Measurements from ENCODE around the gene FRMPD1.
A peak's percentile ranks its signal among the peaks of the same experiment; 100 is the strongest.
"Not testable (repeated sequence)": the region's sequence is repeated elsewhere in the genome, so short reads cannot be mapped to it uniquely, and the experiment has no call there.

The FRMPD1 gene

GRCh38 chr9:37727013-37727412 lies 76.3 kb downstream of the FRMPD1 start:
- Mint-ChIP-seq H3K4me3 (no peak overlapping the region), H3K36me3 (ENCODE audit: low read depth) (no peaks in the 10 kb centered on the region), H3K27ac (no peak overlapping the region), H3K9me3 (no peaks in the 10 kb centered on the region), H3K27me3 (no peaks in the 10 kb centered on the region), H3K4me1 (no peaks in the 10 kb centered on the region)
- no peak for ATAC-seq
- no peak for DNase-seq

- H3K36me3 Mint-ChIP-seq (ENCODE audit: low read depth): no peaks in the 10 kb centered on the region
- ATAC-seq: no peak
- DNase-seq: no peak
- no peak overlapping the region for H3K4me3 Mint-ChIP-seq
- H3K27ac Mint-ChIP-seq: no peak overlapping the region
- H3K9me3 Mint-ChIP-seq: no peaks in the 10 kb centered on the region
- no peaks in the 10 kb centered on the region for H3K4me1 Mint-ChIP-seq
- no peaks in the 10 kb centered on the region for H3K27me3 Mint-ChIP-seq
These were observed 78.7 kb downstream of the FRMPD1 start for GRCh38 chr9:37729499-37729898.

GRCh38 chr9:37730256-37730655 lies 79.5 kb downstream of the FRMPD1 start:
- Mint-ChIP-seq H3K4me3 (no peak overlapping the region), H3K27ac (no peak overlapping the region), H3K9me3 (no peaks in the 10 kb centered on the region), H3K4me1 (no peaks in the 10 kb centered on the region), H3K27me3 (no peaks in the 10 kb centered on the region), H3K36me3 (ENCODE audit: low read depth) (no peaks in the 10 kb centered on the region)
- ATAC-seq (no peak), DNase-seq (no peak)

GRCh38 chr9:37730839-37731238 lies 80.1 kb downstream of the FRMPD1 start:
- no peak overlapping the region for H3K27ac Mint-ChIP-seq
- H3K9me3 Mint-ChIP-seq: no peaks in the 10 kb centered on the region
- no peaks in the 10 kb centered on the region for H3K4me1 Mint-ChIP-seq
- no peak for ATAC-seq
- H3K36me3 Mint-ChIP-seq (ENCODE audit: low read depth): no peaks in the 10 kb centered on the region
- H3K27me3 Mint-ChIP-seq: no peaks in the 10 kb centered on the region
- no peak overlapping the region for H3K4me3 Mint-ChIP-seq
- DNase-seq: no peak

- ATAC-seq (no peak), DNase-seq (no peak)
- no peaks in the 10 kb centered on the region for H3K36me3 Mint-ChIP-seq (ENCODE audit: low read depth)
- no peaks in the 10 kb centered on the region for H3K27me3 Mint-ChIP-seq
- no peaks in the 10 kb centered on the region for H3K4me1 Mint-ChIP-seq
- no peak overlapping the region for H3K4me3 Mint-ChIP-seq
- H3K9me3 Mint-ChIP-seq: no peaks in the 10 kb centered on the region
- H3K27ac Mint-ChIP-seq: no peak overlapping the region
These were observed 81.5 kb downstream of the FRMPD1 start for GRCh38 chr9:37732086-37732741.

GRCh38 chr9:37732952-37733351 lies 82.2 kb downstream of the FRMPD1 start:
- no peaks in the 10 kb centered on the region for H3K4me1 Mint-ChIP-seq
- ATAC-seq: no peak
- no peaks in the 10 kb centered on the region for H3K27me3 Mint-ChIP-seq
- no peaks in the 10 kb centered on the region for H3K36me3 Mint-ChIP-seq (ENCODE audit: low read depth)
- no peak overlapping the region for H3K27ac Mint-ChIP-seq
- H3K4me3 Mint-ChIP-seq: no peak overlapping the region
- no peaks in the 10 kb centered on the region for H3K9me3 Mint-ChIP-seq
- no peak for DNase-seq

GRCh38 chr9:37739222-37739621 lies 88.5 kb downstream of the FRMPD1 start:
- no peak for DNase-seq
- H3K4me1 Mint-ChIP-seq: no peaks in the 10 kb centered on the region
- ATAC-seq: no peak
- H3K4me3 Mint-ChIP-seq: no peak overlapping the region
- H3K27me3 Mint-ChIP-seq: no peaks in the 10 kb centered on the region
- no peaks in the 10 kb centered on the region for H3K36me3 Mint-ChIP-seq (ENCODE audit: low read depth)
- H3K27ac Mint-ChIP-seq: no peak overlapping the region
- no peaks in the 10 kb centered on the region for H3K9me3 Mint-ChIP-seq

GRCh38 chr9:37740128-37740527 lies 89.4 kb downstream of the FRMPD1 start:
- Mint-ChIP-seq H3K4me1 (no peaks in the 10 kb centered on the region), H3K27me3 (no peaks in the 10 kb centered on the region), H3K4me3 (no peak overlapping the region), H3K27ac (no peak overlapping the region), H3K9me3 (no peaks in the 10 kb centered on the region), H3K36me3 (ENCODE audit: low read depth) (no peaks in the 10 kb centered on the region)
- DNase-seq (no peak), ATAC-seq (no peak)

- DNase-seq: no peak
- Mint-ChIP-seq H3K36me3 (ENCODE audit: low read depth) (no peaks in the 10 kb centered on the region), H3K27me3 (no peaks in the 10 kb centered on the region), H3K27ac (no peak overlapping the region), H3K9me3 (no peaks in the 10 kb centered on the region), H3K4me3 (no peak overlapping the region), H3K4me1 (no peaks in the 10 kb centered on the region)
- ATAC-seq: no peak
These were observed 90.0 kb downstream of the FRMPD1 start for GRCh38 chr9:37740631-37741328.

- no peaks in the 10 kb centered on the region for H3K9me3 Mint-ChIP-seq
- H3K27me3 Mint-ChIP-seq: no peaks in the 10 kb centered on the region
- DNase-seq (no peak), ATAC-seq (no peak)
- no peaks in the 10 kb centered on the region for H3K36me3 Mint-ChIP-seq (ENCODE audit: low read depth)
- H3K4me3 Mint-ChIP-seq: no peak overlapping the region
- H3K4me1 Mint-ChIP-seq: no peaks in the 10 kb centered on the region
- no peak overlapping the region for H3K27ac Mint-ChIP-seq
These were observed 95.2 kb downstream of the FRMPD1 start for GRCh38 chr9:37745970-37746369.

GRCh38 chr9:37746448-37747270 lies 95.9 kb downstream of the FRMPD1 start:
- Mint-ChIP-seq H3K27me3 (no peaks in the 10 kb centered on the region), H3K27ac (no peak overlapping the region), H3K36me3 (ENCODE audit: low read depth) (no peaks in the 10 kb centered on the region), H3K9me3 (no peaks in the 10 kb centered on the region), H3K4me3 (no peak overlapping the region), H3K4me1 (no peaks in the 10 kb centered on the region)
- no peak for ATAC-seq
- no peak for DNase-seq

GRCh38 chr9:37747271-37747753 lies 96.6 kb downstream of the FRMPD1 start:
- H3K4me3 Mint-ChIP-seq: no peak overlapping the region
- no peaks in the 10 kb centered on the region for H3K4me1 Mint-ChIP-seq
- H3K36me3 Mint-ChIP-seq (ENCODE audit: low read depth): no peaks in the 10 kb centered on the region
- H3K27me3 Mint-ChIP-seq: no peaks in the 10 kb centered on the region
- H3K27ac Mint-ChIP-seq: no peak overlapping the region
- peak; percentile 81 for ATAC-seq
- no peaks in the 10 kb centered on the region for H3K9me3 Mint-ChIP-seq
- DNase-seq: peak; percentile 59

- Mint-ChIP-seq H3K4me3 (no peak overlapping the region), H3K27me3 (no peaks in the 10 kb centered on the region), H3K36me3 (ENCODE audit: low read depth) (no peaks in the 10 kb centered on the region), H3K9me3 (peaks cover 7% of the 10 kb centered on the region), H3K4me1 (peaks cover 14% of the 10 kb centered on the region), H3K27ac (no peak overlapping the region)
- no peak for ATAC-seq
- DNase-seq: no peak
These were observed 98.4 kb downstream of the FRMPD1 start for GRCh38 chr9:37749129-37749528.

- peaks cover 23% of the 10 kb centered on the region for H3K4me1 Mint-ChIP-seq
- no peak overlapping the region for H3K4me3 Mint-ChIP-seq
- H3K36me3 Mint-ChIP-seq (ENCODE audit: low read depth): peaks cover 2% of the 10 kb centered on the region
- peaks cover 7% of the 10 kb centered on the region for H3K9me3 Mint-ChIP-seq
- no peak overlapping the region for H3K27ac Mint-ChIP-seq
- ATAC-seq (no peak), DNase-seq (no peak)
- H3K27me3 Mint-ChIP-seq: no peaks in the 10 kb centered on the region
These were observed 100.4 kb downstream of the FRMPD1 start for GRCh38 chr9:37751186-37751585.

- H3K27me3 Mint-ChIP-seq; H3K27ac Mint-ChIP-seq; DNase-seq; H3K9me3 Mint-ChIP-seq; ATAC-seq; H3K4me3 Mint-ChIP-seq; H3K36me3 Mint-ChIP-seq (ENCODE audit: low read depth): not testable (repeated sequence)
- H3K4me1 Mint-ChIP-seq: peaks cover 23% of the 10 kb centered on the region
These were observed 101.0 kb downstream of the FRMPD1 start for GRCh38 chr9:37751704-37752103.

All from activated naive CD8-positive, alpha-beta T cell treated with anti-CD3 and anti-CD28 coated beads, Interleukin-2, amount 50 U/mL, for 24 hours (primary cell).